HCT116 (cell line): ENCODE measurements around the gene TMC3. TPM values are rescaled to one million over a fixed set of nuclear protein-coding genes. Genes with fewer than 3 reads are reported as not detected.

ENCODE experiments used
- ATAC-seq: fragments of 200-7000 bp; cut with Tn5 transposase; 2 replicates; pipeline ENCODE4 v1.9.1; 2020; ENCODE audit warnings: mild to moderate bottlenecking, moderate library complexity
- BruUV-seq: library from RNA; stranded (reverse); fragments of 400-500 nt; replicated peaks from 2 replicates; lab custom pipeline; 2021; lab: Mats Ljungman, UMichigan
- CTCF ChIA-PET: fragments of 300-600 bp; sonication (Branson Sonifier 250); formaldehyde crosslinking; loops from one replicate; lab custom pipeline; 2021; ENCODE audit warnings: antibody characterized with exemption; lab: Charles Lee
- POLR2A ChIA-PET: fragments of 300-600, 350-600 bp; sonication (Branson Sonifier 250); formaldehyde crosslinking; loops from one replicate; lab custom pipeline; 2021; ENCODE audit warnings: antibody characterized with exemption; lab: Charles Lee
- RAD21 ChIA-PET, 2 experiments: fragments of 300-600 bp; sonication (Branson Sonifier 250); formaldehyde crosslinking; loops; one replicate each; lab custom pipeline; 2023; ENCODE audit warnings: low total read pairs in 2 of 2; ENCODE audit not compliant: uncharacterized antibody in 2 of 2, unreplicated experiment in 2 of 2, low non-redundant PET in 1 of 2; lab: Charles Lee
- DNase-seq: peaks from one replicate; pipeline ENCODE4 v3.0.0-alpha.2; 2010; ENCODE audit warnings: low read depth, low spot score
- H2AFZ ChIP-seq: fragments of 200-600 bp; shearing (Covaris generic), sonication (generic); 2 replicates; pipeline ENCODE4 v1.6.1; 2017; ENCODE audit warnings: low read depth, mixed run types, mixed read lengths, antibody characterized with exemption, low read length; ENCODE audit not compliant: poor library complexity, severe bottlenecking
- H3K27ac ChIP-seq: 2 replicates; pipeline ENCODE4 v1.5.1; 2012; ENCODE audit warnings: low read depth, low read length
- H3K27me3 ChIP-seq: fragments of 200-600 bp; sonication (generic); 2 replicates; pipeline ENCODE4 v1.6.1; 2016; ENCODE audit warnings: mixed run types, low read length, mixed read lengths; ENCODE audit not compliant: insufficient read depth
- H3K36me3 ChIP-seq, 2 experiments: fragments of 200-500 bp in 1 of 2; fragments of 200-600 bp in 1 of 2; sonication (Bioruptor generic) in 1 of 2; sonication (generic) in 1 of 2; 2 replicates each; pipeline versions ENCODE4 v1.5.1 to v1.6.1; 2014 to 2016; ENCODE audit warnings: low read length in 2 of 2, inconsistent platforms in 1 of 2, mixed read lengths in 1 of 2, mixed run types in 1 of 2; ENCODE audit not compliant: insufficient read depth in 2 of 2, control insufficient read depth in 1 of 2
- H3K4me1 ChIP-seq, 2 experiments: fragments of 200-600 bp in 1 of 2; sonication (generic) in 1 of 2; 2 replicates each; pipeline versions ENCODE4 v1.5.1 to v1.6.1; 2012 to 2017; ENCODE audit warnings: low read length in 2 of 2, inconsistent platforms in 1 of 2, mild to moderate bottlenecking in 1 of 2, mixed read lengths in 1 of 2, mixed run types in 1 of 2, moderate library complexity in 1 of 2; ENCODE audit not compliant: insufficient read depth in 2 of 2, control insufficient read depth in 1 of 2
- H3K4me2 ChIP-seq: fragments of 200-600 bp; sonication (generic); 2 replicates; pipeline ENCODE4 v1.6.1; 2017; ENCODE audit warnings: mixed run types, low read length, mixed read lengths
- H3K4me3 ChIP-seq, 2 experiments: fragments of 200-600 bp in 1 of 2; sonication (generic) in 1 of 2; replicated peaks in 1 of 2; 2 replicates each; pipeline ENCODE4 v1.5.1; 2011 to 2016; ENCODE audit warnings: low read length in 2 of 2, control low read depth in 1 of 2, low read depth in 1 of 2, mild to moderate bottlenecking in 1 of 2, mixed read lengths in 1 of 2, mixed run types in 1 of 2
- H3K79me2 ChIP-seq: fragments of 200-600 bp; sonication (generic); 2 replicates; pipeline ENCODE4 v1.6.1; 2017; ENCODE audit warnings: mild to moderate bottlenecking, mixed run types, low read length, moderate library complexity, mixed read lengths; ENCODE audit not compliant: insufficient read depth
- H3K9ac ChIP-seq: fragments of 200-600 bp; sonication (generic); 2 replicates; pipeline ENCODE4 v1.6.1; 2016; ENCODE audit warnings: low read length, mixed read lengths
- H3K9me2 ChIP-seq: fragments of 200-600 bp; sonication (generic), shearing (Covaris generic); 2 replicates; pipeline ENCODE4 v1.6.1; 2017; ENCODE audit warnings: mixed run types, mild to moderate bottlenecking, moderate library complexity; ENCODE audit not compliant: insufficient read depth
- H3K9me3 ChIP-seq, 2 experiments: fragments of 200-500 bp in 1 of 2; fragments of 200-600 bp in 1 of 2; sonication (Bioruptor generic) in 1 of 2; sonication (generic) in 1 of 2; 2 replicates each; pipeline ENCODE4 v1.6.1; 2014 to 2017; ENCODE audit warnings: low read length in 2 of 2, mixed read lengths in 2 of 2, inconsistent platforms in 1 of 2, low read depth in 1 of 2, mild to moderate bottlenecking in 1 of 2, mixed run types in 1 of 2, moderate library complexity in 1 of 2; ENCODE audit not compliant: control insufficient read depth in 1 of 2, insufficient read depth in 1 of 2
- H4K20me1 ChIP-seq: fragments of 200-600 bp; sonication (generic), shearing (Covaris generic); 2 replicates; pipeline ENCODE4 v1.6.1; 2017; ENCODE audit warnings: mixed run types, mild to moderate bottlenecking, moderate library complexity; ENCODE audit not compliant: insufficient read depth
- CBX3 ChIP-seq: IDR thresholded peaks from 2 replicates; pipeline ENCODE4 v1.6.1; 2012; ENCODE audit warnings: low read depth
- CTCF ChIP-seq, 3 experiments: fragments of 200-600 bp in 1 of 3; sonication (generic) in 1 of 3; IDR thresholded peaks in 2 of 3; conservative IDR thresholded peaks in 1 of 3; 2 replicates each; pipeline ENCODE4 v1.5.1; 2012 to 2017; ENCODE audit warnings: low read depth in 2 of 3, low read length in 2 of 3, antibody characterized with exemption in 1 of 3, borderline replicate concordance in 1 of 3, control low read depth in 1 of 3, mild to moderate bottlenecking in 1 of 3, mixed read lengths in 1 of 3, mixed run types in 1 of 3, moderate library complexity in 1 of 3; ENCODE audit not compliant: insufficient read depth in 1 of 3
- JUND ChIP-seq: IDR thresholded peaks from 2 replicates; pipeline ENCODE4 v1.6.1; 2012
- POLR2AphosphoS5 ChIP-seq: IDR thresholded peaks from 2 replicates; pipeline ENCODE4 v1.6.1; 2011; ENCODE audit warnings: mild to moderate bottlenecking, low read depth, low read length, moderate library complexity
- REST ChIP-seq: IDR thresholded peaks from 2 replicates; pipeline ENCODE4 v1.6.1; 2012; ENCODE audit warnings: low read depth
- TCF7L2 ChIP-seq: IDR thresholded peaks from 2 replicates; pipeline ENCODE4 v1.7.0; 2011; ENCODE audit warnings: borderline replicate concordance, inconsistent platforms; ENCODE audit not compliant: insufficient read depth, insufficient read length; ENCODE audit errors: extremely low read depth
- YY1 ChIP-seq: IDR thresholded peaks from 2 replicates; pipeline ENCODE4 v1.6.1; 2011; ENCODE audit warnings: low read length, low read depth, moderate library complexity, mild to moderate bottlenecking; ENCODE audit not compliant: insufficient replicate concordance; ENCODE audit errors: extremely low read depth
- ZNF274 ChIP-seq: fragments of 200-500 bp; sonication (Bioruptor generic); IDR thresholded peaks from 2 replicates; pipeline ENCODE4 v1.6.1; 2014; ENCODE audit warnings: mild to moderate bottlenecking, low read depth, low read length, inconsistent platforms
- intact Hi-C: fragments of 100-400 bp; cut with micrococcal nuclease; formaldehyde crosslinking; loops from 2 replicates; pipeline ENCODE4 v1.10.0; 2022
- total RNA-seq: library from RNA; stranded (reverse); gene quantifications from one replicate; pipeline ENCODE4 v1.2.1, GENCODE V29; 2021; ENCODE audit not compliant: unreplicated experiment

Gene TMC3
- total RNA-seq, 1 experiment from 2014 or later, result not detected

GRCh38 chr15:81329446-81329845 is 44.6 kb downstream of the TMC3 start:
- H3K27ac ChIP-seq, result no peak overlapping the region
- no peak overlapping the region for H3K4me2 ChIP-seq
- peaks cover 2 to 6% of the 10 kb centered on the region in 2 experiments; a peak in 3 of 4 replicates for H3K4me1 ChIP-seq
- no peak overlapping the region for H2AFZ ChIP-seq
- no peaks in the 10 kb centered on the region for H4K20me1 ChIP-seq
- H3K79me2 ChIP-seq, result no peaks in the 10 kb centered on the region
- H3K9ac ChIP-seq, result no peak overlapping the region
- H3K27me3 ChIP-seq, result no peaks in the 10 kb centered on the region
- POLR2A ChIA-PET, result no interaction called here
- no peaks in the 10 kb centered on the region for H3K9me2 ChIP-seq
- no peaks in the 10 kb centered on the region for H3K36me3 ChIP-seq
- H3K9me3 ChIP-seq, result no peaks in the 10 kb centered on the region
- TF ChIP-seq REST, result no peak
- TF ChIP-seq, all 23 proteins: peak for 0
- BruUV-seq, result no TSS peak
- CTCF ChIA-PET, result no interaction called here
- no peak for ATAC-seq
- H3K4me3 ChIP-seq, result no peak overlapping the region
- DNase-seq, result no peak
- intact Hi-C loops, result loop anchor here (2.0 to 10.0 kb wide), 2 partner anchors 47 to 335 kb away; no protein-coding TSS in a partner anchor
- RAD21 ChIA-PET, result no interaction called here

- no peak for ATAC-seq
- no peak for DNase-seq
- TF ChIP-seq JUND, result no peak
- no peak for TF ChIP-seq ZNF274
- TF ChIP-seq YY1, result no peak
- TF ChIP-seq REST, result no peak
- TF ChIP-seq TCF7L2, result no peak
- no peak for TF ChIP-seq CBX3
- TF ChIP-seq CTCF (IDR thresholded peaks at IDR 0.05 in 2 of 3, conservative IDR thresholded peaks at IDR 0.05 in 1 of 3; ENCODE audit: borderline replicate concordance in 1 of 3, insufficient read depth in 1 of 3, low read depth in 2 of 3, low read length in 2 of 3), result no peak
- TF ChIP-seq POLR2AphosphoS5, result no peak
Observed at GRCh38 chr15:81327516-81327915, 46.5 kb downstream of the TMC3 start.

More at GRCh38 chr15:81327516-81327915, 46.5 kb downstream of the TMC3 start:
- H3K79me2 ChIP-seq, result no peaks in the 10 kb centered on the region
- ChIA-PET POLR2A (no interaction called here), RAD21 (no interaction called here), CTCF (interaction anchor here (0.7 to 0.8 kb wide), 2 partner anchors 9 to 61 kb away, joined by 3 to 5 read pairs; no protein-coding TSS in a partner anchor)
- H3K9me2 ChIP-seq, result no peaks in the 10 kb centered on the region
- BruUV-seq, result no TSS peak
- H3K4me3 ChIP-seq, result no peak overlapping the region
- no peak overlapping the region for H2AFZ ChIP-seq
- no peak overlapping the region for H3K27ac ChIP-seq
- no peaks in the 10 kb centered on the region for H3K9me3 ChIP-seq
- no peak overlapping the region for H3K9ac ChIP-seq
- H4K20me1 ChIP-seq, result no peaks in the 10 kb centered on the region
- no peaks in the 10 kb centered on the region for H3K36me3 ChIP-seq
- H3K4me1 ChIP-seq, result peaks cover 2 to 16% of the 10 kb centered on the region in 2 experiments; a peak in 3 of 4 replicates
- H3K4me2 ChIP-seq, result no peak overlapping the region
- H3K27me3 ChIP-seq, result no peaks in the 10 kb centered on the region
- intact Hi-C loops, result loop anchor here (10.0 kb wide), 1 partner anchor 333 kb away; no protein-coding TSS in a partner anchor
